ENCODE measurements around the gene OSER1.
"Not testable (repeated sequence)": the region's sequence is repeated elsewhere in the genome, so short reads cannot be mapped to it uniquely, and the experiment has no call there.

OSER1 gene

DNA sequence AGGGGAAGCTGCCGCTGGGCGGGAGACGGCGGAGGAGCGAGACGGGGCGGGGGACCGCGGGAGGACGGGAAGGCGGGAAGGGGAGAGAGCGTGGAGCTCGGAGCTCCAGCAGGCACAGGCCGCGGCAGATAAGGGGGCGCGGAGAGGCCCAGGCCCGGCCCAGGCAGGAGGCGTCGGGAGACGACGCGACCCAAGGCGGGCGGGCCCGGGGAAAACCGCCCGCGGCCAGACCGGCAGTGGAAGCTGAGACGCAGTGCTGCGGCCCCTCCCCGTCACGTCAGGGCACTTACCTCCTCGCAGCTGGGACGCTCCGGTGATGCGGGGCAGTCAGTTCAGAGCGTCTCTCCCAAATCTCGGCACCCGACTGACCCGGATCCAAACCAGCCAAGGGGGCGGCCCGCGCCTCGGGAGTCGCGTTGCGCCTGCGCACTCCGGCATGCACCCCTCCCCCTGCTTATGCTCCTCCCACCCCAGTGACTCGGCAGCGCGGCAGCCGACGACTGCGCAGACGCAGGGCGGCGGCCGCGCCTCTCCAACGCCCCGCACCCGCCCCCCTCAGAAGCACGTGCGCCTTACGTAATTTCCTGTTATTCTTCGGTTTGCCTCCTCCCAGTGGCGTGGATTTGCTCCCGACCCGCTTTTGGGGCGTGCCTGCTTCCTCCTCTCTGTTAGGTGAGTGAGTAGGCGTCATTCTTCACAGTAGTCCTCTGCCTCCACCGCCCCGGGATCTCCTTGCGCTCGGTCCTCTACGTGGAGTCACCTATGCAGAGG lies at the start of gene OSER1:
OSER1 (minus strand) TSS at position 366 of the 771 bp plus-strand sequence. CDS start 3,814 bp downstream, outside the sequence.
- peak; percentile 23 for FAIRE-seq

DNA sequence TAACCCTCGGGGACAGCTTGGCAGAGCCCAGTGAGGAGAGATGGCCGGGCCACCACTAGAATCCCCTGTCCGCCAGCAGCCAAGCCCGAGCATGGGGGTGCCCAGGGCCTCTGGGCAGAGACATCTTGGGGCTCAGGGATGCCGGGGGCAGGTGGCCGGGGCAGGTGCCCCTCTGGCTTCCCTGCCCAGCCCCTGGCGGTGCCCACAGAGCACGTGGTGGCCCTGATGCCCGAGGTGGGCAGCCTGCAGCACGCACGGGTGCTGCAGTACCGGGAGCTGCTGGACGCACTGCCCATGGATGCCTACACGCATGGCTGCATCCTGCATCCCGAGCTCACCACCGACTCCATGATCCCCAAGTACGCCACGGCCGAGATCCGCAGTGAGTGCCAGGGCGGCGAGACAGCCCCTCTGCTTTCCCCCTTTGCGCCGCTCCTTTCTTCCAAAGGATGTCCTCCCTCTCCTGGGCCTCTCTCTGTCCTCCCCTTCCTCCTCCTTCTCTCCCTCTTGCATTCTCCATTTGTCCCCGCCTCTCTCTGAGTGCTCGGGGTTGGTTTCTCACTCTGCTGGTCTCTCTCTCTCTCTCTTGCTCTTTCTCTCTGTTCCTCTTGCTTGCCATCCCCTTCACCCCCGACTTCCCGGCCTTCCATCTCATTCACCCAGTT lies 47.8 kb upstream of the OSER1 start:
- no peak for FAIRE-seq

DNA sequence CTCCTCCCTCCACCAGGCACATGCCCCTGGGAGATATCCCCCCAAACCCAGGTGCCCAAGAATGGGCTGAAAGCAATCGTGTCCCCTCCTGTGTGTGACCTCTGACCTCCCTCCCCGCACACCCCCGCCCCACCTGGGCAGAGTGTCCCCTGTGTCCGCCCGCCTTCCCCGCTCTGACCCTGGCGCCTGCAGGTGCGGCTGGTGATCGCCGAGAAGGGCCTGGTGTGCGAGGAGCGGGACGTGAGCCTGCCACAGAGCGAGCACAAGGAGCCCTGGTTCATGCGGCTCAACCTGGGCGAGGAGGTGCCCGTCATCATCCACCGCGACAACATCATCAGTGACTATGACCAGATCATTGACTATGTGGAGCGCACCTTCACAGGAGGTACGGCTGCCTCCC lies 46.4 kb upstream of the OSER1 start:
- no peak for FAIRE-seq

- no peak for FAIRE-seq
Observed at GRCh38 chr20:44255942-44256341, 45.4 kb upstream of the OSER1 start.

DNA sequence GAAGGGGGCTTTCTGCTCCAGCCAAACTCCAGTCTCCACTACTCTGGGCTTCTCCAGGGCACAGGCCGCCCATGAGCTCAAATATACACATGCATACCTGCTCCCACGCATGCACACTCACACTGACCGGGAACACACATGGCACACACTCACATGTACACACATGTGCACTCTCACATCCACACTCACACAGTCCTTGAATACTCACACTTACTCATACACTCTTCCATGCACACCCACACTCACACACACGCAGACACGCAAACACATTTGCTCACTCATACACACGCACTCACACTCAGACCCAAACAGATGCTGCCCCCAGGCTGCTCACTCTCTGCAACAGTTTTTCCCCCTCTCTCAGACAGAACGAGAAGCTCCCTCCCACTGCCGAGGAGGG lies 43.5 kb upstream of the OSER1 start:
- FAIRE-seq = no peak

DNA sequence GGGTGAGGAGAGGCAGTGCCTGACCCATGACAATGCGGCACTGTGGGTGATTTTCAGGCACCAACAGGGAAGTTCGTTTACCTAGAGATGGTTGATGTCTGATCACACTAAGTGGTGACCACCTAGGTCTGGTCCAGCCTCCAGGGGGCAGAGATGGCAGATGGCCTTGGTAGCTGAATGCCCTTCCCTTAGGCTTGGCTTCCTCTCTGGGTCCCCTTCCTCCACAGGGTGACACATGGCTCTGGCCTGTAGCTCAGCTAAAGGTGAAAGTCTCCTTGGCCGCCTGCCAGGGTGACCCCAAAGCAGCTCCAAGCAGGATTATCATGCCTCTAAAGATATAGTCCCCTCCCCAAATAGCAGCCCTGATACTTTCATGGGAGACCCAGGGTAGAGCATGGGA lies 43.0 kb upstream of the OSER1 start:
- FAIRE-seq = no peak

DNA sequence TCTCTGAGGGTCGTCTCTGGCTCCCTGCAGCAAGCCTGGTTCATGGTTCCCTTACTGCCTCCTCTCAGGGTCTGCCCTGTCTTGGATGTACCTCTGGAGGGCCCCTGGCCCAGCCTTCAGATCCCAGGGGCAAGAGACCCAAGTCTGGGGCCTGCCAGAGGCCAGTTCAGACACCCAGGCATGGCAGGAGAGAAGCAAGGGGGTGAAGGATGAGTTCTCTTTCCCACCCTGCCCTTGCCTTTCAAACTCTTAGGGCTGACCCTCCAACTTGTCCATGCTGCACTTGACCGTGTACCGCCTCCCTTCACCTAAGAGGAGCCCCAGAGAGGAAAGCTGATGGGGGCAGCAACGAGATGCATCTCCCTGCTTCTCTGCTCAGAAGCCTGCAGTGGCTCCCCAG lies 40.7 kb upstream of the OSER1 start:
- FAIRE-seq = no peak

DNA sequence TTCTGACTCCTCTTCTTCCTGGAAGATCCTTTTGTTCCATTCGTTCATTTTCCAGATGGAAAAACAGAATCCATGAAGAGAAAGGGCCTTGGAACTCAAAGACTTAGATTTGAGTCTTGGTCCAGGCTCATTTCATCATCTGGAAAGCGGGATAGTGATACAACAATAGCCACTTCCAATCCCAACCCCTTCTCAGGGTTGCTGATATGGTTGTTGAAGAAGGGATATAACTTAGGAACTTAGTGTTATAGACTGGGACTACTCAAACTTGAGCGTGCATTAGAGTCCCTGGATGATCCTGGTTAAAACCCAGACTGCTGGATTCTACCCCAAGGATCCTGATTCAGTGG lies 37.8 kb upstream of the OSER1 start:
- no peak for FAIRE-seq

- no peak for FAIRE-seq
Observed at GRCh38 chr20:44247586-44248409, 37.2 kb upstream of the OSER1 start.

GRCh38 chr20:44247131-44247571 lies 36.6 kb upstream of the OSER1 start, which contains the start of gene GDAP1L1:
Gene GDAP1L1, plus strand, starts transcription at chr20:44247308. Its CDS starts 27 bp downstream, at chr20:44247335.
- no peak for FAIRE-seq

GRCh38 chr20:44245977-44246376 lies 35.4 kb upstream of the OSER1 start:
- FAIRE-seq = no peak

DNA sequence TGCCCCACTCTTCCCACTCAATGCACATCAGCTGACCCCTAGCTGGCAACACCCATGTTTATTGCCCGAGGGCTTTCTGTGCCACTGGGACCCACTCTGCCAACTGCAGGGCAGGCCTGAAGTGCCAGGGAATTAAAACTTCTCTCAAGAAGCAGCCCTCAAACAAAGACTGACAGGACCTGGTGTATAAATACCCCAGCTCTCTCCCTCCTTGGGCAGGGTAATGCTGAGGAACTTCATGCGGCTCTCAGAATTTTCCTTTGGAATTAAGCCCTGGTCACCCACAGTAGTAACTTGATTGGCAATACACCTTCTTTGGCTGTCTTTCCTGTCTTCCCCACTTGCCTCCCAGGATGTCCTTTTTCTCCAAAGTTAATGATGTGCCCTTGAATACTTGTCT lies 31.2 kb upstream of the OSER1 start:
- no peak for FAIRE-seq

- not testable (repeated sequence) for FAIRE-seq
Observed at GRCh38 chr20:44236840-44237239, 26.3 kb upstream of the OSER1 start.

- no peak for FAIRE-seq
Observed at GRCh38 chr20:44235702-44236101, 25.1 kb upstream of the OSER1 start.

DNA sequence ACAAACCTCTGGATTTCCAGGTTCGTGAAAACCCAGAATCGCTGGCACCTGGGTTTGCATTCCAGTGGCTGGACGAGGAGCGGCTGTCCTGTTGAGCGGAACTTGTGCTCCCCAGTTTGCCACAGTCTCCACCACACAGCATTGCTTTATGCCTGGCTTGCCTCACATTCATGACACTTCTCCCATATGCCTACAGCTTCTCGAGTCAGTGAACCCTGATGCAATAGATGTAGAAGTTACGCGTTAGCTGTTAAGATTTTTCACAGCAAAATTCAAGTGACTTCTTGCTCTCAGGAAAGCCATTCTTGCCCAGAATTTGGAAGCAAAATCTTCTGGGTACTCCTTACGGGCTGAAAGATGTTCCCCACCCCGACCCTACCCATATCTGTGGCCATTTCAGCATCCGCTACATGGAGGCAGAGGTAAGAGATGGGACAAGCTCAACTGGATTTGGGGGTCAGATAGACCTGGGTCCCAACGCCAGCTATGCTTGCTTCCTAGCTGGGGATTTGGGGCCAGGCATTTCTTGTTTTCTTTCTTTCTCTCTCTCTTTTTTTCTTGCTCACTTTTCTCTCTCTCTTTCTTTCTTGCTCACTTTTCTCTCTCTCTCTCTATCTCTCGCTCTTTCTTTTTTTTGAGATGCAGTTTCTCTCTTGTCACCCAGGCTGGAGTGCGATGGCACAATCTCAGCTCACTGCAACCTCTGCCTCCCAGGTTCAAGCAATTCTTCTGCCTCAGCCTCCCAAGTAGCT lies 24.2 kb upstream of the OSER1 start:
- no peak for FAIRE-seq

GRCh38 chr20:44233436-44234016 lies 23.0 kb upstream of the OSER1 start:
- FAIRE-seq = no peak

- FAIRE-seq = not testable (repeated sequence)
Observed at GRCh38 chr20:44232469-44232856, 21.9 kb upstream of the OSER1 start.

DNA sequence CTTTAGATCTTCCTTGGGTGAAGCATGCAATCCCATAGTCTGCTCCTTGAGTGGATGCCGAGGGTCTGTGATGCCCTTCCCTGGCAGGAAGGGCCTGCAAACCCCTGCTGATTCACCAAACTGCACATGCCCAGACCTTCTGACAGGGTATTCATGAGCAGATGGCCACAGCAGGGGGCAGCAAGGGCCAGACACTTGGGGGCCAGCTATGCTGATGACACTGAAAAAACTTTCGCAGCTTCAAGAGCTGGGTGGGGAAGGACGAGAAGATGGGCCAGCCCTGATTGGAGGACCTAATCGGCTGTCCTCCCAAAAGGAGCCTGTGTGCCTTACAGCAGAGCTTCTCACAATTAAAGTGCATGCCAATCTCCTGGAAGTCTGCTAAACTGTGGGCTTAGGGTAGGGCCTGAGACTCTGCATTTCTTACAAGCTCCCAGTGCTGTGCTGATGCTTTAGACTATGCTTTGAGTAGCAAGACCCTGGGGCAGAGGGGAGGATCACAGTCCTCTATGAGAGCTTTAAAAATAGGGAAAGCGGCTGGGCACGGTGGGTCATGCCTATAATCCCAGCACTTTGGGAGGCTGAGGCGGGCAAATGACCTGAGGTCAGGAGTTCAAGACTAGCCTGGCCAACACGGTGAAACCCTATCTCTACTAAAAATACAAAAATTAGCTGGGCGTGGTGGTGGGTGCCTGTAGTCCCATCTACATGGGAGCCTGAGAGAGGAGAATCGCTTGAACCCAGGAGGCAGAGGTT lies 21.3 kb upstream of the OSER1 start:
- no peak for FAIRE-seq

- no peak for FAIRE-seq
Observed at GRCh38 chr20:44231193-44231592, 20.6 kb upstream of the OSER1 start.

- no peak for FAIRE-seq
Observed at GRCh38 chr20:44228465-44229258, 18.1 kb upstream of the OSER1 start.

GRCh38 chr20:44224637-44225036 lies 14.1 kb upstream of the OSER1 start:
- FAIRE-seq = no peak
